ENCODE measurements around the gene GNRHR.

Gene GNRHR

GRCh38 chr4:67721315-67721769, 32.8 kb downstream of the GNRHR start:
- TF ChIP-seq CTCF (conservative IDR thresholded peaks at IDR 0.05; ENCODE audit: low read length): no peak
- H3K4me3 ChIP-seq (ENCODE audit: low read length): no peak overlapping the region

GRCh38 chr4:67719953-67720617, 34.1 kb downstream of the GNRHR start:
- TF ChIP-seq CTCF (conservative IDR thresholded peaks at IDR 0.05; ENCODE audit: low read length): no peak
- no peak overlapping the region for H3K4me3 ChIP-seq (ENCODE audit: low read length)
- no peak for DNase-seq (ENCODE audit: low read depth)

More at GRCh38 chr4:67721315-67721769, 32.8 kb downstream of the GNRHR start:
- no peak for DNase-seq (ENCODE audit: low read depth)

DNA sequence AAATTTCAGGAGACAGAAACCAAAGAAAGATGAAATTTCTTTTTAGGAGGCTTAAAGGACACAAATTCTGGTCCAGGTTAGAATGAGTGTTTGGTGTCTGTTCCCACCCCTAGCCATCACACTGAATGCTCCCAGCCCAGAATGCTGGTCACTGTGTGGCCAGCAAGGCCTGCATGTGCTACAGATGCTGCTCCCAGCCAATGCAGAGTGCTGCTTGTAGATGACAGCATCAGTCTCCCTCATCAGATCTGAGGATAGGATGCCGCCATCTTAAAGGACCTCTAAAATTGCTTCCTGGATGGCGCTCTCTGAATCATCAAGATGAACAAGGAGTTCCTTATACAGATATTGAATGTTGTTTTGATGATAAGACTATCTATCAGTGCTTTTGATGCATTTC, 35.3 kb downstream of the GNRHR start:
- TF ChIP-seq CTCF (conservative IDR thresholded peaks at IDR 0.05; ENCODE audit: low read length): no peak
- no peak overlapping the region for H3K4me3 ChIP-seq (ENCODE audit: low read length)
- DNase-seq (ENCODE audit: low read depth): no peak

DNA sequence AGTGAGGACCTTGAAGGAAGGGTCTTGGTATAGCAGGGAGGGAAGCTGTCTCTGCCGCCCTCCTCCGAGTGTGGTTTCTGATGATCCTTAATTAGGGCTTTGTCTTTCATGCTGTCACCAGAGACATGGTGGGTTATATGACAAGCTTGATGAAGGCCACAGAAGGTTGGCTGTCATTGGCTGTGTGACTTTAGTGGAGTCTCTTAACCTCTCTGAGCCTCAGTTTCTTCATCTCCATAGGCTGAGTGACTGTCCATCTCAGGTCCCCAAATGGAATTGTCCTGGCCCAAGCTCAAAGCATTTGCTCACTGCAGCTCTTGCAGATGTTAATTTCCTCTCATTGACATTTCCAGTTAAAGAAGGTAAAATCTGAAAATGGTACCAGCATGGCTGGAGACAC, 36.6 kb downstream of the GNRHR start:
- DNase-seq (ENCODE audit: low read depth): no peak
- H3K4me3 ChIP-seq (ENCODE audit: low read length): no peak overlapping the region
- TF ChIP-seq CTCF (conservative IDR thresholded peaks at IDR 0.05; ENCODE audit: low read length): no peak

GRCh38 chr4:67714955-67715354, 39.2 kb downstream of the GNRHR start:
- no peak for DNase-seq (ENCODE audit: low read depth)
- no peak for TF ChIP-seq CTCF (conservative IDR thresholded peaks at IDR 0.05; ENCODE audit: low read length)

DNA sequence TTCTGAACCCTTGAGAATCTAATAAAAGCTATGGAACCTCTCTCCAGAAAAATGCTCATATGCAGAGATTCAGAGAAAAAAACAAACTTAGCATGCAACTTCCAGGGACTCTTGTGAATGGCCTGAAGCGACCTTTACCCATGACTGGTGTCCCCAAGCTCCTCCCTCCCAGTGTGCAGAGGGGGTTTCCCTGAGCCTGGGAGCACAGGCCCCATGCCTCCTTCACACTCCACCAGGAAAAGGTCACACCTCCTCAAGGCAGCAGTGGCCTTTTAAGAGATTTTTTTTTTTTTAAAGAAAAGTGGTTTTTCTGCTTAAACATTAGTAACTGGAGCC, 40.0 kb downstream of the GNRHR start:
- DNase-seq (ENCODE audit: low read depth): no peak
- no peak overlapping the region for H3K4me3 ChIP-seq (ENCODE audit: low read length)
- TF ChIP-seq CTCF (conservative IDR thresholded peaks at IDR 0.05; ENCODE audit: low read length): no peak

More at GRCh38 chr4:67714955-67715354, 39.2 kb downstream of the GNRHR start:
- H3K4me3 ChIP-seq (ENCODE audit: low read length): no peak overlapping the region

- H3K4me3 ChIP-seq (ENCODE audit: low read length): no peak overlapping the region
- DNase-seq (ENCODE audit: low read depth): peak; percentile 25
- no peak for TF ChIP-seq CTCF (conservative IDR thresholded peaks at IDR 0.05; ENCODE audit: low read length)
These were observed 40.5 kb downstream of the GNRHR start for GRCh38 chr4:67713529-67714247.

Measured in AG10803 (cell line).